Activated CD8-positive, alpha-beta memory T cell treated with anti-CD3 and anti-CD28 coated beads for 1 hour (primary cell): ENCODE data around the gene EDEM1.
"Not testable (repeated sequence)": the region's sequence is repeated elsewhere in the genome, so short reads cannot be mapped to it uniquely, and the experiment has no call there.

ENCODE experiments used
- DNase-seq, 2 donors: peaks; one replicate each; pipeline ENCODE4 v3.0.0-alpha.2; 2020; ENCODE audit warnings: low read depth in 1 of 2; ENCODE audit errors: extremely low read depth in 1 of 2

Gene EDEM1

DNA sequence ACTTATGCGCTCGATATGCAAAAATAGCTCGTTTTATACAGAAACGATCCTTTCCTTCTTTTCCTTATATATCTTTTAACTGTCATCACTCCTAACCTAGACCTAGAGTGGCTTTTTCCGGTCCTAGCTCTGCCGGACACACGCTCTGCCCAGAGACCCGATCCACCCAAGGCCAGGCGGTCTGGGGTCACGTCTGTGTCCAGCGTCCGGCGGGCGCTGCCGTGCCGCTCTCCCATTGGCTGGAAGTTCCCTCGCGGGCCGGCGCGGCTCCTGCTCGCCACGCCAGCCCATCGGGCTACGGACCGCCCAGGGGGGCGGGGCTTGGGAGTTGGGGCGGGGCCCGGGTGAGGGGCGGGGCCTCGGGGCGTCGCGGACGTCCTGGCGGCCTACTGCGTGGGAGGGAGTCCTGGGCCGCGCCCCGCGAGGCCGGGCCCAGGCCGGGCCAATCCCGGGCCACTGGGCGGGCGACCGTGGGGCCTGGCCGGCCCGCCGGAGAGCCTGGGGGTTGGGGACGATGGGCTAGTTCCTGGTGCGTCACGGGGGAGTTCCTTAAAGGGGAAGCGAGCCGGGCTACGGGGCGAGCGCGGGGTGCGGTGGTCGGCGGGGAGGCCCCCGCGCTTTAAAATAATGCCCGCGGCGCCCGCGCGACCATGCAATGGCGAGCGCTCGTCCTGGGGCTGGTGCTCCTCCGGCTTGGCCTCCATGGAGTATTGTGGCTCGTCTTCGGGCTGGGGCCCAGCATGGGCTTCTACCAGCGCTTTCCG lies at the start of gene EDEM1:
Gene EDEM1 (plus strand): TSS at position 552 of the 764 bp plus-strand sequence. CDS start 99 bp downstream, at position 651.
- peak; percentile 61 to 92 for DNase-seq

DNA sequence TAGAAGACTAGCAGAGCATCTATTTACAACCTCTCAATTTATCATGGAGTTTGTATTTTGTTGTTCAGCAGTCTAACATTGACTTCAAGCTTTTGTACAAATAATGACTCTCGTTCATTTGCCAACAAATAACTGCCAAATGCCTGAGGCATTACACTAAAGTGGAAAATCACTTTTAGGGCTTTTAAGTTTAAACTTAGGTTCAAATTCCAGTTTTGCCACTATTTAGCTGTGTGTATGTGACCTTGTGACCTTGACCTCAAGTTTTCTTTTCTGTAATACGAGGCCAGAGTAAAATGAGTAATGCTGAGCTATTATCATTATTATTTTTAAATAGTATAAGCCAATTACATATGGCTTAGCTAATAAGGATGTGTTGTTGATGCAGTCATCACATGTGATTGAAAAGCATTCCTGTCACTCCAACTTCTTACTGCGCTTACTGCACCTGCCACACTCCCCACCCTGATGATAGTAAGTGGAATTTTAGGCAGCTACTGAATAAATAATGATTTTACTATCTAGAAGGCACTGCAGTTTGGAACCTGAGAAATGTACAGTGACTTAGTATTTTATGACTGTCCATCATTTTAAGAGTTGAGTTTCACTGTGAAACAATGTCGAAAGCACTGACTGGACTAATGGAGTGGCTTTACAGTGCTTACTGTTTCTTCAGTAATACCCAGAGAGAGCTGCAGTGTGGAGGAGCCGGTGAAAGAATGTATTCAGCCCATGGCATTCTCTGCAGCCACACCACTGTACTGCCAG lies 49.1 kb upstream of the EDEM1 start:
- DNase-seq, result no peak

DNA sequence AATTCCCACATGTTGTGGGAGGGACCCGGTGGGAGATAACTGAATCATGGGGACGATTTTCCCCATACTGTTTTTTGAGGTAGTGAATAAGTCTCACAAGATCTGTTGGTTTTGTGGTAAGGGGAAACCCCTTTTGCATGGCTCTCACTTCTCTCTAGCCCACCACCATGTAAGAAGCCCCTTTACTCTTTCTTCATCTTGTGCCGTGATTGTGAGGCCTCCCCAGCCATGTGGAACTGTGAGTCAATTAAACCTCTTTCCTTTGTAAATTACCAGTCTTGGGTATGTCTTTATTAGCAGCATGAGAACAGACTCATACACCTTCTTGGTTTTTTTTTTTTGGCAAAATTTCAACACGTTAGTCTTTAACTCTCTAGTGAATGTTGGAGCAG lies 47.3 kb upstream of the EDEM1 start:
- no peak for DNase-seq

DNA sequence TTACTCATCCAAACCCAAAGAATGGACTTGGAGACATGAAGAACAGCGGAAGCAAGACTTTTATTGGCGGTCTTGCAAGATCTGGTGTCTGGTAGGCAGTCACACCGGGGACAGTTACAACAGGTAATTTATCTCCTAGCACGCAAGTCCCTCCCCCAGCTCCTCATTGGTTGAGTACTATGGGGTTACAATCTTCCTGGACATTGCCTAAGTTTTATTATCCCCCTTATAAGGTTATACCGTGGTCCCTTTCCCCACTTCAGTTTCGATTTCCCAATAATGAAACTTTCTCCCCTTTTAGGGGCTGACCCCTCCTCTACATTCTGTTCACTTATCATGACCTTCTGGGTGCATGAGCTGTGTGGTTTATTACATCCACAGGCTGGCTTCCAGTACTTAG lies 46.7 kb upstream of the EDEM1 start:
- no peak for DNase-seq

DNA sequence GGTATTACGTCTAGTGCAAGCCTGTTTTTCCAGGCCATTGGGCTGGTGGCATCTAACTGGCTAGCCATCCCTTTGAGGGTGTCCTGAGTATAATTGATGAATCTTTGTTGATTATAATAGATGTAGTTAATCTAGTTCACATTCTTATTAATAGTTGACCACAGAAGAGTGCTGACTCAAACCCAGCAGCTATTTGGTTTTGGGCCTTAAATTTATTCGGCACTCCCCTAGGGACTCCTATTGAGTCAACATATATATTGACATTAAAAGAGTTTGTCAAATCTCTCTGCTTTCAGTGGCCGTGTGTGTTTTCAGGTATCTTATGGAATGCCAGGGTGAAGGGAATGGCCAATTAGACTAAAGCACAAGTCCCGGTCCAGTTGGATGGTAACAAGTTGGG lies 45.7 kb upstream of the EDEM1 start:
- DNase-seq, result no peak

DNA sequence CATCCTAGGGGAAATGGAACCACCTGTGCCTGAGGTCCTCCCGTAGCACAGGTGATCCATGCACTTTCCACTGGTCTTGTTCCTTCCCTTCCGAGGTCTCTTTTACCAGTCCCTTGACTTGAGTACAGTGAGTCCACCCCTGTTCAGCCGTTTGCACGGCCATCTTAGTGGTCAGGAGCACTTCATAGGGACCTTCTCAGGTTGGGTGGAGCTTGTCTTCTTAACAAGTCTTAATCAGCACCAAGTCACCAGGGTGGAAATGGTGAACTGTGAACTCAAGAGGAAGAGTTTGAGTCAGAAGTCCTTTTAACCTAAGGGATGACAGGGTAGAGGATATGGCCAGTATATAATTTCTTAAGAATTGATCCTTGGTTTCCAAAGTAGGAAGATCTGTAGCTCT lies 44.0 kb upstream of the EDEM1 start:
- no peak for DNase-seq

DNA sequence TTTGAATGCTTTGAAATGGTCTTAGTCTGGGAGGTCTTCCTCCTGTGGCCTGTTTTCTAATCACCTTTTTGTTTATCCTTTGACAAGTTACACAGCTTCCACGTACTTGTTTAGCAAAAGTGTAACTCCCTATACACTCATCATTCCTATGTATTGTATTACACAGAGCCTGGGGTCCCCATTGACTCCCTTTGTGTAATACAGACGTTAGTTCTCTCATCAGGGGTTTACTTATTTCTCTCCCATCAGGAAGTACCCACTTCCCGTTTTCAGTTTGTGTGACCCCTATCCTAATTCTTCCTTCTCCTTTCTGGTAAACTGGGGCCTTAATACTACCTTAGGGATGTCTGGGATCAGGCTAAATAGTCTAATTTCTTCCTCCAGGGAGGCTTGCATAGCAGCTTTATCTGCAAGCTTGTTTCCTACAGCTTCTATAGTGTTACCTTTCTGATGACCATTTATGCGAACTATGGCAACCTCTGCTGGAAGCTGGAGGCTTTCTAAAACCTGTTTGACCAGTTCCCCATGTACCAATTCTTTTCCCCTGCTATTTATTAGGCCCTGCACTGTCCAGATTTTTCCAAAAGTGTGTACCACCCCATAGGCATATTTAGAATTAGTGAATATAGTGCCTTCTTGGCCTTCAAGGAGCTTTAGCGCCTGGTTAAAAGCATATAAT lies 43.1 kb upstream of the EDEM1 start:
- no peak for DNase-seq

DNA sequence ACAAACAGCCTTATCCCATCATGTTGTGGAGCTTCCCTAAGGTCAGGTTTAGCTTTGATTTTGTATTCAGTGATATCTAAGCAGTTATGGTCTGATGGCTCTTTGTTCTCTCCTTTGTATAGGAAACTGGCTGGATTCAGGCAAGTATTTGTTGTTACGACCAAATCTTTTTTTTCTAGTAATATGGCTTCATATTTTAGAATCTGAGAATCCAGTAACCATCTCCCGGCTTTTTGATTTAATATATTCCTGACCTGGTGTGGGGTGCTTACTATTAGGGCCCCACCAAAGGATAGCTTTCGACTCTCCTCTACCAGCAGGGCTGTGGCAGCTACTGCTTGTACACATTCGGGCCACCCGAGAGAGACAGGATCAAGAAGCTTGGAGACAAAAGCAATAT lies 42.4 kb upstream of the EDEM1 start:
- DNase-seq, result no peak

DNA sequence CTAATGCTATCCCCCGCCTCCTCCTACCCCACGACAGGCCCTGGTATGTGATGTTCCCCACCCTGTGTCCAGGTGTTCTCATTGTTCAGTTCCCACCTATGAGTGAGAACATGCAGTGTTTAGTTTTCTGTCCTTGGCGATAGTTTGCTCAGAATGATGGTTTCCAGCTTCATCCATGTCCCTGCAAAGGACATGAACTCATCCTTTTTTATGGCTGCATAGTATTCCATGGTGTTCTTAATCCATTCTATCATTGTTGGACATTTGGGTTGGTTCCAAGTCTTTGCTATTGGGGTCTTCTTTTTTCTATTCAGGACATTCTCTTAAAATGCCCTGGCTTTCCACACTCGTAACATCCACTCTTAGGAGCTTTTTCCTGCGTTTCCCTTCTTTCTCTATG lies 40.4 kb upstream of the EDEM1 start:
- not testable (repeated sequence) for DNase-seq

DNA sequence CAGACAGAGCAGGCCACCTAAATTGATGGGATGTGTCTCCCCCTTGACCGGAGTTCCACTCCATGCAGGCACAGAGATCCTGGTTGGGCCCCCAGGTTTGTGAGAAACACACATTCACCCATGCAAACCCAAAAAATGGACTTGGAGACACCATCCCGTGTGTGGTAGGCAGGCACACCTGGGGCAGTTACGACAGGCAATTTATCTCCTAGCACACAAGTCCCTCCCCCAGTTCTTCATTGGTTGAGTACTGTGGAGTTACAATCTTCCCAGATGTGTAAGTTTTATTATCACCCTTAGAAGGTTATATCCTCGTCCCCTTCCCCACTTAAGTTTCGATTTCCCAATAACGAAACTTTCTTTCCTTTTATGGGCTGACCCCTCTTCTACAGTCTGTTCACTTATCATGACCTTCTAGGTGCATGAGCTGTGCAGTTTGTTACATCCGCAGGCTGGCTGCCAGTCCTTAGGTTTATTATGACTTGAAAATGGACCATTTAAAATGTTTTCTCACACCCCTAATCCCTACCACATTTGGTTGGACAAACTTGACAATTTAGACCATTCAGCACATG lies 38.1 kb upstream of the EDEM1 start:
- DNase-seq, result no peak

DNA sequence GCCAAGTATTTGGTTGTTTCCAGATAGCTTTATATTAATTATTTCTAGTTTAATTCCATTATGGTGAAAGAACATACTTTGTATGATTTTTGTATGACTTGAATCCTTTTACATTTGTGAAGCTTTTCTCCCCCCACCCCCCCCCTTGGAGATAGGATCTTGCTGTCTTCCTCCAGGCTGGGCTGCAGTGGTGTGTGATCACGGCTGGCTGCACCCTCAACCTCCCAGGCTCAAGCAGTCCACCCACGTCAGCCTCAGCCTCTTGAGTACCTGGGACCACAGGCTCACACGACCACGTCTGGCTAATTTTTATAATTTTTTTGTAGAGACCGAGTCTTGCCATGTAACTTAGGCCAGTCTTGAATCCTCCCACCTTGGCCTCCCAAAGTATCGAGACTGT lies 35.9 kb upstream of the EDEM1 start:
- DNase-seq, result no peak

DNA sequence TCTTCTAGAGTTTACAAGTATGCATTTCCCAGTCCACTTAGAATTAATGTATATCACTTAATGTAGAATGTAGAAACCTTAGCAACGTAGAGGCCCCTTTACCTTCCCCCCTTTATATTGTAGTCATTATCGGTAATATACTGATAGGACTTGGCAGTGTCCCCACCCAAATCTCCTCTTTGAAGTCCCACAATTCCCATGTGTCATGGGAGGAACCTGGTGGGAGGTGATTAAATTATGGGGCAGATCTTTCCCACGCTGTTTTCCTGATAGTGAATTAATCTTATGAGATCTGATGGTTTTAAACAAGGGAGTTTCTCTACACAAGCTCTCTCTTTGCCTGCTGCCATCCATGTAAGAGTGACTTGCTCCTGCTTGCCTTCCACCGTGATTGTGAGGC lies 34.4 kb upstream of the EDEM1 start:
- no peak for DNase-seq

DNA sequence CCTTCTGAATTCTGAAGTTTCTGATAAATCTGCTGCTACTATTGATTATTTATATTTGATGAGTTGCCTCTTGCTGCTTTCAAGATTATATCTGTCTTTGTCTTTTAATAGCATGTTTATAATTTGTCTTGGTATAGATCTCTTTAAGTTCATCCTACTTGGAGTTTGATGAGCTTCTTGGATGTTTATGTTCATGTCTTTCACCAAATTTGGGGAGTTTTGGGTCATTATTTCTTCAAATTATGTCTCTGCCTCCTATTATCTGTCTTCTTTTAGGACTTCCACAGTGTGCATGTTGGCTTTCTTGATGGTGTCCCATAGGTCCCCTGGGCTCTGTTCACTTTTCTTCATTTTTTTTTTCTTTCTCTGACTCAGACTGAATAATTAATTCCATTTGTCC lies 32.3 kb upstream of the EDEM1 start:
- DNase-seq, result no peak

DNA sequence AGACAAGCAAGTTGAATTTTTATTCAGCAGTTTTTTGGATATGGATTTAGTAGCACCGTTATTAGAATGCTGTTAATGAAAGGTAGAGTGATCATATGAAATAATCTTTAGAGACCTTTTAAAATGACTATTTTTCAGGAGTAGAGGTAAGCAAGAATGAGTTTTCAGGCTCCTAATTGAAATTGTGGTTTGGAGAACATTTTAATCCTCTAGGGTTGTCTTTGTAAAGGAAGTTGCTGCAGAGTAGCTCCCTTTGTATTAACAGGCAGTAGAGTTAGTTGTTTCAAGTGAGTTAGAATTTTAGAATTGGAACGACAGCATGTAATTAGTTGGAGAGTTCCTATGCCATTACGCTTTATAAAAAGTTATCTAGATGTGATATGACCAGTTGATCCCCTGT lies 27.2 kb upstream of the EDEM1 start:
- DNase-seq, result no peak

DNA sequence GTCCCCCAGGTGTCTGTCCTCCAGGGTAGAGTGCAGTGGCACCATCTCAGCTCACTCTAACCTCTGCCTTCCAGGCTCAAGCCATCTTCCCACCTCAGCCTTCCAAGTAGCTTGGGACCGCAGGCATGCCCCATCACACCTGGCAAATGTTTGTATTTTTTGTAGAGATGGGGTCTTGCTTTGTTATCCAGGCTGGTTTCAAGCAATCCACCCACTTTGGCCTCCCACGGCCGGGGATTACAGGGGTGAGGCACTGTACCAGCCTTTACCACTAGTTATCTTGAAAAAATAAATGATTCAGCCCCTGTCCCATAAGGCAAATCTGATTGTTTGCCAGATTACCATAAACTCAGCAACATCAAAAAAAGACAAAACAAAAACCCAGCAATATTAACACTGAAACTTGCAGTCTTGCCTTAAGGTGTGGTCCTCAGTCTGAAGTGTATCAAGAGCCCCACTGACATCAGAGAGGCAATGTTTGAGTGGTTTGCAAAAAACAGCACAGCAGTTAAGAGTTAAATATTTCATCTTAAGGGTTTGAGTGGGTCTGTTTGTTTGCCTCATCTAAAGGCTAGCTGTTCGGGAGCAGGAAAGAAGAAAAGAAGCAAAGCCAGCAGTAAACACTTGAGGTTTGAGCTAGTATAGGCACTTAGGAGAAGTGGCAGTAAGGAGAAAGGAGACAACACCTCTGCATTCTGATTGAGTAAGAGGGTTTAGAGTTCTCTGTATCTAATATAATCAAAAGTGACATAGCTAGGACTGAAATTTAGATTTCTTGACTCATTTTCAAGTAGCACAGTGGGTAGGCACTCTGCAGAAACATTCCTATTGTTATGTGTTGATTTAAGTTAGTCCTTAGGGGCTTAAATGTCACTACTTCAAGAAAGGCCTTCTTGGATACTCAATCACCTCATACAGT lies 26.3 kb upstream of the EDEM1 start:
- no peak for DNase-seq

DNA sequence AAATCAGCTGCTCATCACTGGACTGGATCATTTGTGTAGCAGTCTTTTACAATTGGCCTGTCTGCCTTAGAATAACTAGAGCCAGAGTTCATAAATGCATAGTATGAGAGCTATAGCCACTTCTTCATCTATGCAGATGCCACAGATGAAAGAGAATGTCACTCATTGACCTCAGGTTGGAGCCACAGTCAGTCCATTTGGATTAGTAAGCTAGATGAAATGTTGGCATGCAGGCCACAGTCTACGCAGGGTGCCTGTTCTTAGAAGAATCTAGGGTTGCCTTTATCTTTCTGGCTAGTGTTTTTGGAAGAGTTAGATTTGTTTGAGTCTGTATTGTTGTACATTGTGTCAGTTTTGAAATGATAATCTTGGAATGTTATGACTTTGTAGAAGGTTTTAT lies 25.4 kb upstream of the EDEM1 start:
- DNase-seq, result no peak

DNA sequence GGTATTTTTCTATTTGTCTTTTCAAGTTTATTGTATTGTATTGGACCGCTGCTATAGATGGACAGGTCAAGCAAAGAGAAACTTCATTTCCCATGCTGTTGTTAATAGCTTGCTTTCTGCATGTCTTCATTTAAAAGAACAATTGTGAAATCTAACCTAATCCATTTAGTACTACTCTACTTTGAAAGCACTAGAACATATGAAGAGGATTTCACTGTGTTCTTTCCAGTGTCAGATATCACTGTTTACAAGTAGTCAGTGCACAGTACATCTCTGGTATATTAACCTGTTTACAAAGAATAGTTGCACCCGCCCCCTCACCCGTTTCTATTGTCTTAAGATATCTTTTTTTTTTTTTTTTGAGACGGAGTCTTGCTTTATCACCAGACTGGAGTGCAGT lies 21.8 kb upstream of the EDEM1 start:
- DNase-seq, result no peak

DNA sequence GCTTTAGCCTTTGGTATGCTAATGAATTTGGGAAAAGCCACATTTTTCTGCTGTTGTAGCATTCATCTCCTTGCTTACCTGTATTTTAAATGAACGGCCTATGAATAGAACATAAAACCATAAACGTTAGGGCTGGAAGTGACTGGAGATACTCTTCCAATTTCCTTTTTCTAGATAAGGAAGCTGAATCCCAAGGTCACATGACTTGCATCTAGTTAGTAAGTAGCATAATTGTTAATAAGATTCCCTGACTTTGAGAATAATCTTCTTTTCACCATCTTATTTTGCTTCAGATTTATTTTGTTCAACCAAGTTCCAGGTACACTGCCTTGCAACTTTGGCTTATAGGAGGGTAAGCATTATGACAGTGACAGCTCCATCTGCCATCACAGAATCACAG lies 20.7 kb upstream of the EDEM1 start:
- DNase-seq, result no peak

DNA sequence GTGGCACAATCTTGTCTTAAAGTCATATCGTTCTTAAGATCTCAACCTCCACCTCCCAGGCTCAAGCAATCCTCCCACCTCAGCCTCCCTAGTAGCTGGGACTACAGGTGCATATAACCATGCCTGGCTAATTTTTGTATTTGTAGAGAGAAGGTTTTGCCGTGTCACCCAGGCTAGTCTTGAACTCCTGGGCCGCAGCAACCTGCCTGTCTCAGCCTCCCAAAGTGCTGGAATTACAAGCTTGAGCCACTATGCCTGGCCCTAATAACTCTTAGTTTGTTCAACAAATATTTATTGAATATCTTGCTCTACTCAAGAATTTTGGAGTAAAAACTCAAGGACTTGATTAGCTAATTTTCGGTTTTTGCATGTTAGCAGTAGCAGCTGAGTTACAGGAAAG lies 19.4 kb upstream of the EDEM1 start:
- no peak for DNase-seq

DNA sequence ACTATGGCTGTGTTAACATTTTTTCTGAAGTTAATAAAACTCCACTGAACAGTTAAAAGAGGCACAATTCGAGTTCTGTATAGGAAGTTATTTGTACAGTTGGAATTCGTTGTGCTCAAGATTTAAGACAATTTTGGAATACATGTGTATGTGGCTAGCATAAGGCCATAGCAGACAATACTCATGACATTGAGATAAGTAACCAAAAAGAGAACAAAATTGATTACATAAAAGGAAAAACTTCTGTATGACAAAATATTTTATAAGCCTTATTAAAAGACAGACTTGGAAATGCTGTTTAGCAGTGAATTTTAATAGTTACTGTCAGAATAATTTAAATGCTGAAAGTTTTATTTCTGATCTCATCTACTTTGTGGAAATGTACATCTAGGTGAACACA lies 17.7 kb upstream of the EDEM1 start:
- no peak for DNase-seq

DNA sequence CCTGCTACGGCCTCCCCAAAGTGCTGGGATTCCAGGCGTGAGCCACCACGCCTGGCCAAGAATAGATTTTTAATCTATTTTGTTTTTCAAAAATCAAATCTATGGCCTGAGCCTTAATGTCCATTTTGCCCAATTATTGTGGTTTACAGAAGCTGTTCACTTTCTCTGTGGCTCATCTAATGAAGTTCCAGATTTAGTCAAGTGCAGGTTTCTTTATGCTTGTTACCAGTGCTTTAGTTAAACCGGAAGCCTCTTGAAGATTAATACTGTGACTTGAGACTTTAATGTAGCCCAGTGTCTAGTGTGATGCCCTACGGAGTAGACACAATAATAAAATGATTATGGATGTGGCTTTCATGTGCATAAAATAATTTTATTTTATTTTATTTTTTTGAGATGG lies 16.5 kb upstream of the EDEM1 start:
- no peak for DNase-seq
